DND-41 (cell line): ENCODE data around the gene NCF2.

Source experiments
- EZH2 ChIP-seq: IDR thresholded peaks from 3 replicates; pipeline ENCODE4 v1.6.1; 2012; ENCODE audit warnings: borderline replicate concordance, low read depth, mild to moderate bottlenecking, moderate library complexity, low read length, inconsistent platforms; ENCODE audit not compliant: severe bottlenecking
- TF ChIP-seq, protein P1 (sequence below): IDR thresholded peaks from 2 replicates; pipeline ENCODE4 v1.5.1; 2012; ENCODE audit warnings: borderline replicate concordance, low read length, moderate library complexity, mild to moderate bottlenecking; ENCODE audit not compliant: poor library complexity, severe bottlenecking; ENCODE audit errors: extremely low read depth

DNA sequence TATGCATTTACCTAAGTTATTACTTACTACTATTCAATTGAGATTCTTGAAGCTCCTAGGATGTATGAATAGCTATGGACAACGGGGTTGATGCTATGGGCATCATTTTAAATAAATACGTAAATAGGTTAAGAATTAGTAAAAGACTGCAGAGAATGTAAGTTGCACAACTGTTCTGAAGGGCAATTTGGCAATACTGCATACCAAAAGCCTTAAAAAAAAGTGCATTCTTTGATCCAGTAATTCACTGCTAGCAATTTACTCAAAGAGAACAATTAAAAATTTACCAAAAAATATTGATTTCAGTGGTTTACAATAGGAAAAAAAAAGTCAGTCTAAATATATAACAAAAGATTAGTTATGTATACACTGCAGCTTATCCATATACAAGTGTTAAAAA, 41.9 kb upstream of the NCF2 start:
- TF ChIP-seq, protein P1, sequence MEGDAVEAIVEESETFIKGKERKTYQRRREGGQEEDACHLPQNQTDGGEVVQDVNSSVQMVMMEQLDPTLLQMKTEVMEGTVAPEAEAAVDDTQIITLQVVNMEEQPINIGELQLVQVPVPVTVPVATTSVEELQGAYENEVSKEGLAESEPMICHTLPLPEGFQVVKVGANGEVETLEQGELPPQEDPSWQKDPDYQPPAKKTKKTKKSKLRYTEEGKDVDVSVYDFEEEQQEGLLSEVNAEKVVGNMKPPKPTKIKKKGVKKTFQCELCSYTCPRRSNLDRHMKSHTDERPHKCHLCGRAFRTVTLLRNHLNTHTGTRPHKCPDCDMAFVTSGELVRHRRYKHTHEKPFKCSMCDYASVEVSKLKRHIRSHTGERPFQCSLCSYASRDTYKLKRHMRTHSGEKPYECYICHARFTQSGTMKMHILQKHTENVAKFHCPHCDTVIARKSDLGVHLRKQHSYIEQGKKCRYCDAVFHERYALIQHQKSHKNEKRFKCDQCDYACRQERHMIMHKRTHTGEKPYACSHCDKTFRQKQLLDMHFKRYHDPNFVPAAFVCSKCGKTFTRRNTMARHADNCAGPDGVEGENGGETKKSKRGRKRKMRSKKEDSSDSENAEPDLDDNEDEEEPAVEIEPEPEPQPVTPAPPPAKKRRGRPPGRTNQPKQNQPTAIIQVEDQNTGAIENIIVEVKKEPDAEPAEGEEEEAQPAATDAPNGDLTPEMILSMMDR = no peak
- no peak for TF ChIP-seq EZH2
